ENCODE data around the gene CACHD1. TPM values are rescaled to one million over a fixed set of nuclear protein-coding genes. Genes with fewer than 3 reads are reported as not detected.

CACHD1 gene
- polyA plus RNA-seq, 1 donor, result 68.0 TPM

DNA sequence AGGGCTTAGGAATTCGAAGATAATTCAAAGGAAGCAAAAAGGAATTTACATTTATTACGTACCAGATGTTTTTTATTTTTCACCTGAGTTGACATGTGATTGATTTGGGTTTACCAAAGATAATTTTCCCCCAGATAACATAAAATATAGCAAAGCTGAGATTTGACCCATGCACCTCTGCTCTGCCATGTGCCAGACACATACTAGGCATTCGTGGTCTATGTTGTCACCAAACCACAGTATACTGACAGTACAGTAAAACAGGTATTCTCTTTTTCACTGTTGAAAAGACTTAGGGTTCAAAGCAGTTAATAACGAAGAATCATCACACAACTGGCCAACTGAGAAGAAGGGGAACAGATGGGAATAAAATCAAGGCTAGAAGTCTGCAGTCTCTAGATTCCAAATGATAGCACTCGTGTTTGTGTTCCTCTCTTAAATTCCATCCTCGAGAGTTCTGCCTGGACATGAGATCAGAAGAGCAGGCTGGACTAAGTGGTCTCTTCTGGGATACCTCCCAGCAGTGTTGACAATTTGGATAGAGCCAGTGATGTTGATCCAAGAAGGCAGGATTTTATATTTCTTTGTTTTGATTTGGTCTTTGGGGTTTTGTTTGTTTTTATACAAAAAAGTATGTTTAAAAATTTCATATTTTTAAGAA is 189.7 kb downstream of the CACHD1 start:
- no peak for DNase-seq

DNA sequence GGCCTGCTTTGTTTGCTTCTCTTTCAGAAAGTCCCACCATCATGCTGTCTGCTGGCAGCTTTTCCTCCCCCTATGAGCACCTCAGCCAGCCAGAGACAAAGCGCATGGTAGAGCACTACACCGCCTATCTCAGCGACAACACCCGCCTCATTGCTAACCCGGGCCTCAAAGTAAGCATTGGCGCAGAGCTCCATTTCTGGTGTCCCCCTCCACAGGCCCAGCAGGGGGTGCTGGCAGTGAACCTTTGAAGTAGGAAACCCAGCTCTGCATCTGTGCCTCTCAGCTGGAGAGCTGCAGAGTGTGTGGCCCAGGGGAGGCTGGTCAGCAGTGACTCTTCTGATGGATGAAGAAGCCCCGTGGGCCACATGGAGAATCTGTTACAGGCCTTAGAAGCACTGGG is 193.7 kb downstream of the CACHD1 start:
- no peak for DNase-seq

DNA sequence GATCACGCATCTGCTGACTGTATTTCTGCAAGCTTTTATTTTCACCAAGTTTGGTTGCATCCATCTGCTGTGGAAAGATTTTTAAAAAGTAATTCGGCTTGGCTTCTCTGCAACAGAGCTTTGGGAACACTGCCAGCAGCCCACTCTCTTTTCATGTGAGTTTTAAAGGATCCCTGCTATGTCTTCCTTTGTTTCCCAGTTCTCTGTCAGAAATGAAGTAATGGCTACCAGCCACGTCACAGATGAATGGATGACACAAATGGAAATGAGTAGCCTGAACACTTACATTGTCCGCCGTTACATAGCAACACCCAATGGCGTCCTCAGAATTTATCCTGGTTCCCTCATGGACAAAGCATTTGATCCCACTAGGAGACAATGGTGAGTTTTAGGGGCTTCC is 194.4 kb downstream of the CACHD1 start:
- DNase-seq, result no peak

DNA sequence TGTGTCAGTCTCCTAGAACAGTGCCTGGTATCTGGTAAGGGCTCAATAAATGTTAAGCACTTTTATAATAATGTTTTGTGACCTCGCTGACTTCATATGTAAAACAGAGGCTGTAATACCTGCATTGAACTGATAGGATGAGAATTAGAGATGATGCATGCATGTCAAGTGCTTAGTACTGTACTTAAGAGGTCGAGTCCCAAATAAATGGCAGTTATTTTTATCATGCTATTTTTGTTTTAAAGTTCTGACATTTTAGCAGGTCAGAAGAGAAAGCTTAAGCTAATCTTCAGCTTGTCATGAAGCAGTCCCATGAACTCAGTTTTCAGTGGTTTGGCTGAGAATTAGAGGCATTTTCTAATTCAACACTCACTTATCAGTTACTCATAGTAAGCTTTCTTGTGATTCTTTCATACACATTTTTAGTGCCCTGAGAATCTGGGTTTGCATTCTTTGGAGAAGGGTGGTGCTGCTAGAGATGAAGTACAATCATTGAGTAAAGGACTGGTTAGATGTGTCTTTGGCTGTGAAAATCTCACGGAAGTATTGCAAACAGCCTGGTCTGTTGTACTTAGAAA is 199.3 kb downstream of the CACHD1 start:
- no peak for DNase-seq

DNA sequence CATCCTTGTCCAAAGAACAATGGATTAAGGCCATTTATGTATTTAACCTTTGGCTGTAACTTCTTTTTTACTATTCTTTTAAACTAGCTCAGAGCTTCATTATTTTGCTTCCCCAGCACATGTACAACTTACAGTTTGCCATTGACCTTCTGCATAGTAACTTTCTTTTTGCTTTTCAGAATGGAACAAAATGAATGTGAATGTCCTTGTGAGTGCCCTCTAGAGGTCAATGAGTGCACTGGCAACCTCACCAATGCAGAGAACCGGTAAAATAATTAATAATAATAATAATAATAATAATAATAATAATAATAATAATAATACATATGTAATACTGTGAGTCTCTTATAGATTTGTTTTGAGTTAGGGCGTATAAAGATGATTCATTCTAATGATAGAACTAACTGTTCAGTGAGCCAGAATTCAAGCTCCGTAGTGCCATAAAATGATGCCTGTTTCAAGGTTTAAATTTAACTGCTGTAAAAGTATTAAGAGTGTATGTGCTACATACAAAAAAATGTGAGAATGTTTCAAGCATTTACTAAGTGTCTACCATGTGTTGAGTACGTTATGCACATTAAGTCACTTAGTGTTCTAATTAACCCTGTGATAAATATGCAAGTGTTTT is 205.9 kb downstream of the CACHD1 start:
- DNase-seq, result no peak

DNA sequence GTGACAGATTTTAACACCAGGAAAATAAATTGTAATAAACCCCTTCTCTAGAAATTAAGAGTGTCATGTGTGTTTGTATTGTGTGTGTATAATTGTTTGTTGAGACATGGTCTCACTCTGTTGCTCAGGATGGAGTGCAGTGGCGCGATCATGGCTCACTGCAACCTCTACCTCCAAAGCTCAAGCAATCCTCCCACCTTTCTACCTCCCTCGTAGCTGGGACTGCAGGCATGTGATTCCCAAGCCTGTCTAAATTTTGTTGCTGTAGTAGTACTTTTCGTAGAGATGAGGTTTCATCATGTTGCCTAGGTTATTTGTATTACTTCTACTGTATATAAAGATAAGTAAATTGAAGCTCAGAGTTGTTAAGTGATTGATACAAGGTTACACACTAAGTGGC is 206.5 kb downstream of the CACHD1 start:
- DNase-seq, result no peak

DNA sequence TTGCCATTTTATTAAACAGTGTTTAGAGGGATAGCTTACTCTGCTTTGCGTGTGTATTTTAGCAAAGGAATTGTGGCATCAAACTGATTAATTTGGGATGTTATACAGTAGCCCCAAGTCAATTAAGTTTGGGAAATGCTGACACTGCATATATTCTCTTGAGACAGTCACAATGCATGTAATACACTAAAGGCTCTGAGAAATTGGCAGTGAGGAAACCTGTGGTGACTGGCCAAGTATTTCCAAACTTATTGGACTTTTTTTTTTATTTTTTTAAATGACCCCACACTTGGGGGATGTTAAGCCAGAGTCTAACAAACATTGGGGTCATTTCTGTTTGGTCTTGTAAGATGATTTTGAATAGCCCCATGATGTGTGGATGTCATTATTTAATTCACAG is 207.6 kb downstream of the CACHD1 start:
- no peak for DNase-seq

DNA sequence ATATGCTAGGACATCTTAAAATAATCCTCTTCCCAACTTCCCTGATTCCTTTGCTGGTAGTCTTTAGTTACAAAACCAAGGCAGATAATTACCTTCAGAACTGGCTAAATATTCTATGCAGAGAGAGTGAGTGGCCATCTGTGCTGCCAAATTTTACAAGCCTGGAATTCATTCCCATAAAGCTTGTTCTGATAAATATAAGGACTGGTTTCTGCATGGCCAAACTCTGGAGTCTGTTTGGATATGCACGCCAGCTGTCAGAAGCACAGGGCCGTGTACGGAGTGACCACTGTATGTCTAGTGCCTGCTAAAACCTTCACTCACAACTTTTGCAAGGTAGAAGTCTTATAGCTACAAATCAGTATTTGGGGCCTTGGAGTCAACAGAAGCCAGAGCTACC is 208.4 kb downstream of the CACHD1 start:
- DNase-seq, result no peak

DNA sequence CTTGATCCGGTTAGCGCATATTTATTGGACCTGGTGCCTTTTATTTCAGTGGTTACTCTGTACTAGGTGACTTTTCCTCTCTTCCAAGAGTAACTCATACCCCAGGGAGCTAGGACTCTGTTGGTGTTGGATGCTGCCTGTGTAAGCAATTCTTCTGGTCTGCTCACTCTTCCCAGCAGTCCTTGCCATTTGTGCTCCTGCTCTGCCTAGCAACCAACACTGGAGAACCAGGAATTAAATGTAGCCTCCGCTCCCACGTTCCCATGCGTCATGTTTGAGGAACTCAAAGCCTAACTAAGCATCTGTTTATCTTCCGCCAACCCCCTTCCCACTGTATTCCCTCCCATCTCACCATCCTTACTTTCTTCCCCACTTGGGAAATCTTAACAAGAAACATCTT is 209.2 kb downstream of the CACHD1 start:
- no peak for DNase-seq

DNA sequence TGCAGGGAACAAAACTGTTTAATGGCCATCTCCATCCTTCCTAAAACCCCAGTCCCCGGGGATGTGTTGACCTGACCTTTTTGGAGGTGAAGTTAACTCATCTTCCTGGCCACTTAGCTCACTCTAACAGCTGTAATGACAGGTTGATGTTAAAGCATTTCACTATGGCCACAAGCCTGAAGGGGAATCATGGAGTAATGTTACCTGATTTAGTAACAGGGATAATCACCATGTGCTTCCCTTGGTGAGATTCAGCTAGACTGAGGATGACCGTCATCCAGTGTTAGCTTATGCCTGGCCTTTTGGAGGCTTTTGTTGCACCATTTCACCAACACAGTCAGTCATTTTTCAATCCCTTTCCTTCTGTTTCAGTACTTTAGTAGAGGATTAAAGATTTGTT is 210.7 kb downstream of the CACHD1 start:
- DNase-seq, result no peak

DNA sequence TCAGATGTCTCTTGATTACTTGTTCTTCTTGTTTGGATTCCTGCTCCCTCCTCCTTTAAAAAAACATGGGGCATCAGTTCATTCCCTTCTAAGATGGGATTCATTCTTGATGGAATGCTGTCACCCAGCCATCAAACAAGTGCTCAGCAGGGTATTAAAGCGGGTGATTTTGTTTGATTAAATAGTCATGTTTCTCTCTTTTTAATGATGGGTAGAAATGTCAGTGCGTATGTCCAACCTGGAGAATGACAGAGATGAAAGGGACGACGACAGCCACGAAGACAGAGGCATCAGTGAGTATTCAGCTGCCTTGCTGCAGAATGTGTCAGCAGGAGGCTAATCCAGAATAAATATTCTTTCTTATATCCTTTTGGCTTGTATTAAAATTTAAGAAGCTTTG is 211.1 kb downstream of the CACHD1 start:
- DNase-seq, result no peak

DNA sequence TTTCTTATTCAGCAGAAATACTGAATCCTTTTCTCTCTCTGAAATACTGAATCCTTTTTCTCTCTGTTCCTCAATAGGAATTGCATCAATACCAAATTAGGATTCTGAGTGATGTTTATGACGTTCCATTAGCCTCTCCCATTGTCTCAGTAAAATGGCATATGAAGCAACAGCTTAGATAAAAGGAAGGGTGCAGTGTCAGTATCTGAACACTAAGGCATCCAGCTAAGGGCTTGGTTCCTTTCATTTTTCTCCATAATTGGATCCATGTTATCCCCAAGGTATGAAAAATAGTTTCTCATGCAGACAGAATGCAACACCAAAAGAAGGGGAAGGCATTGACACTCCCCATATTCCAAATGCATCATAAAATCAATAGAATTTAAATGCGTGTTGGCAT is 213.5 kb downstream of the CACHD1 start:
- DNase-seq, result no peak

DNA sequence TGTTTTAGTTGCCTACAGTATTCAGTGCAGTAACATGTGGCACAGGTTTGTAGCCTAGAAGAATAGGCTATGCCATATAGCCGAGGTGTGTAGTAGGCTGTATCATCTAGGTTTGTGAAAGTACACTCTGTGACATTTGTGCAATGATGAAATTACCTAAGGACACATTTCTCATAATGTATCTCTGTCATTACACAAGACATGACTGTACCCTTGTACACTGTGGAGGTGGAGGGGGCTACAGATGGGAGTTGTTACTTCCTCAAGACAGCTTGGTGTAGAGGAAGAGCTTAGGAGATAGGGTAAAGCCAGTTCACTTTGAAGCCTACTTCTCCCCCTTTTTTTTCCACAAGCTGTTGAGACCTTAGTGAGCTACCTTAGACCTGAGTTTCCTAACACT is 215.3 kb downstream of the CACHD1 start:
- no peak for DNase-seq

DNA sequence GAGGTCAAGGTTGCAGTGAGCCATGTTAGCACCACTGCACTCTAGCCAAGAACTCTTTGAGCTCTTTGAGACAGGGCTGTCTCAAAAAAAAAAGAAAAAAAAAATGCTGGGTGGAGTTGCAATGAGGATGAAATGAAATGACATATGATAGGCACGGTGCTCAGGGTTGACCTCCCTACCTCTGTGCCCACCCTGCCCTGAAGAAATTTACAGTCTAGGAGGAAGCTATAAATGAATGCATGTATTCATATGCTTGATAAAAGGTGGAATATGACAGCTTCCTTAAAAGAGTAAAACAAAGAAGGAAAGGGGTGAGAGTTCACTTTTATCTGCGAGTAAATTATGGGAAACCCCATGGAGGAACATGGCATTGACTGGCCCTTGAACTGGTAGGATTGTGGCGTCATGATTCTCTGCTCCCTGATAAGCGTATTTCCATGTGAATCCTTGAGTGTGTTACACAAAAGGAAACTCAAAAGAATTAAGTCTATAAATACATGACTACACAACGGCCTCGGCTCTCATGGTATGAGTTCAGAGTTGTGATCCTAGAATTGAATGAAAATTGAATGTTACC is 215.9 kb downstream of the CACHD1 start:
- DNase-seq, result no peak

DNA sequence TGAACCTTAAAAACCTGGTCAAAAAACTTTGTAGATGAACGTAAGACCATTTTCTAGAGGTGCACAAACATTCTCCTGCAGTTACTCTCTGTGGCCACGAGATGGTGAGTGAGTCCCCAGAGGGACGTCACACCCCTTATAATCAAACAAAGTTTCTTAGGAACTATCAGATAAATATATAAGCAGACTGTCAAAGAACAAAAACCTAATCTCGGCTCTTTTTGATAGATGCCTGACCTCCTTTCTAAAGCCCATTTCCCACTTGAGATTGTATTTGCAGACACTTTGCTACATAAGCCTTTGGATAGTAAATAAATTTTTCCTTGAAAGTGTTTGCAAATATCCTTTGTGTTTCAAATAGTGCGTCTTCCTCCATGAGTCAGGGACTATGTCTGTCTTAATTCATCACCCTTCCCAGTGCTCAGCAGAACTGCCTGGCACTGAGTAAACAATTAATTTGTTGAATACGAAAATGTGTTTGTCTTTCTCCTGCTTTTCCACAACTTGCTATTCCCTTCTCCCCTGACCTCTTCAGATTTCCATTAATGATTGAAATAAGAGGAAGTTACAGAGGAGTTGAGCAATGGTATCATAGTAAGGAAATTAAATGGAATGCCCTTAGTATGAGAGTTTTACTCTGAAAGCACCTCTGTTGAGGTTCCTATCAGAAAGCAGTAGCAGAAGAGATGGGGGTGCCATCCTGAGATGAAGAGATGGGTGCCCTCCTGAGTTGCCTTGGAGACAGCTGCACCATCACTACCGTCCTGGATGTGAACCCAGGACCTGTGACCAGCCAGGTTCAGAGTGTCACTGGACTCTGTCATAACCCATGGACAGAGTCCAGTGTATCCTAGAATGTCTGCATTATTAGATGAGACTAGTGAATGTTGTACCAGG is 217.1 kb downstream of the CACHD1 start:
- peak; percentile 48 for DNase-seq

DNA sequence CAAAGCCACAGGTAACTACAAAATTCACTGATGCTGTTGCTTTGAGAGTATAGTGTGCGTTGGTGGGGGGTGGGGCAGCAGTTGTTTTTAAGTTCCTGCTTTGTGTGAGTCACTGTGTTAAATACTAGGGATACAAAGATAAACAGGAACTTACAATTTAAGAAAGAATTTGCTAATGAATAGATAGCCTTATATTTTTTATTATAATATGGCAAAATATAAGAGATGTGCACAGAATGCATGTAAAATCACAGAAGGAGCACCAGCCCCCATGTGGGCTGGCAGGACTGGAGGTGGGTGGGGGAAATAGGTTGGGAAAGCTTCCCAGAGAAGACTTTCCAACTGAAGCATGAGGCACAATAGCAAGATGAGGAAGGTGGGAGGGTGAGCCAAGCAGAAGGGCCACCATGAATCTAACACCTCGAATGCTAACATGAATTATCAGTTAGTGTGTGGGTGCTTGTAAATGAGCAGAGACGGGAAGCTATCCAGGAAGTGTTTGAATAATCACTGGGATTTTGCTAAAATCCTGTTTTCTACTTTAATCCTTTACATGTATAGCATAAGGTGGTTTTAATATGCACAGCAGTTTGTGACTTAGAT is 217.9 kb downstream of the CACHD1 start:
- DNase-seq, result no peak

DNA sequence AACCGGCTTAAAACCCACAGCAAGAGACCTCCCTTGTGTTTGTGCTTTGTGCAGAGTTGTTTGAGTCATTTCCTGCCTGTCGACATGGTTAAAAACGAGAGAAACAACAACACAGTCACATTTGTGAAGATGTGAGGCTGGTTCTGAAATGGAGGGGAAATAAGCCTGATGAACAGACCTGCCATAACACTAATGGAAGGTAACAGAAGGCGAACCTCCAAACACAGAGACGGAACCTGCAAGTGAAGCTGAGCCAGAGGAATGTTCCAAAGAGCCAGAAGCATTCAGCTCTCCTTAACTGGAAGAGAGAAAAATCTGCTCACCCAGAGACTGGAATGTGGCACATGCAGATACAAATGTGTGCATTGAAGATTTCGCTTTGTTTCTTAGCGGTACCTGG is 221.7 kb downstream of the CACHD1 start:
- DNase-seq, result no peak

DNA sequence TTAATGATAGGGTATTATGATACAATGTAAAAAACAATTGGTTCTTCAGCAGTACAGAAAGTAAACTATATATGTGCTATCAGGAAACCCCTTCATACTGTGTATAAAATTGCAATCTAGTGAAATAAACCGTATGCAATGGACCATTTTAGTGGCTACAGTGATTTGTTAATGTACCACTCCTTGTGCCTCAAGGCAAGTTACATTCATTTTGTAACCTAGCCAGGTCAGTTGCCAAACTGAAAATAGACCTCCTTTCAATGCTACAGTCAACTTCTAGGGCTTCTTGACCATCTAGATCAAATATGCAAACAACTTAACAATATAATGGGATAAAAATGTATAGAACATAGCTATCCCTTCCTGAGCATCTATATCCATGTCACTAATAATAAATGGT is 223.0 kb downstream of the CACHD1 start:
- DNase-seq, result no peak

DNA sequence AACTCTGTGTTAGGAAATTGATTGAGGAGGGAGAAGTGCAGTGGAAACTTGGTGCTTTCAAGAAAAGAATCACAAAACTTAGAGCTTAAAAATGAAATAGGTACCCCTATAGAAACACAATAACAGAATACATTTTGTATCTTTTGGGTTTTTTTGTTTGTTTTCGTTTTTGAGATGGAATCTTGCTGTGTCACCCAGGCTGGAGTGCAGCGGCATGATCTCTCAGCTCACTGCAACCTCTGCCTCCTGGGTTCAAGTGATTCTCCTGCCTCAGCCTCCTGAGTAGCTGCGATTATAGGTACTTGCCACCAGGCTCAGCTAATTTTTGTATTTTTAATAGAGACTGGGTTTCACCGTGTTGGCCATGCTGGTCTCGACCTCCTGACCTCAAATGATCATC is 223.5 kb downstream of the CACHD1 start:
- DNase-seq, result no peak

DNA sequence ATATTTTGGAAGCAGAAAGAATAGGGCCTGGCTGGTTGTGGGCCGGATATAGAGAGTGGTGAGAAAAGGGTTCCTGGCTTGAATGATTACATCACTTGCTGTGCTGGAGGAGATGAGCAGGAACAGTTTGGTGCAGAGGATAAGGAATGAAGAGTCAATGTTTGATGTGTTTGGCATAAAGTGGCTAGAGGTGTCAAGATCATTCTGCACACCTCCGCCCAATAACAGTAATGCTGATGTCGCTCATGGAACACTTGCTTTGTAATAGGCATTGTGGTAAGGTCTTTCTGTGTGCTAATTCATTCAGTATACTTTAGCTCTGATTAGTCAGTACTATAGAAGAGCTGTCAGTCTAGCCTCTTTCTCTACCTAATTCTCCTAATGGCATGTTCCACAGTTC is 226.9 kb downstream of the CACHD1 start:
- DNase-seq, result no peak

DNA sequence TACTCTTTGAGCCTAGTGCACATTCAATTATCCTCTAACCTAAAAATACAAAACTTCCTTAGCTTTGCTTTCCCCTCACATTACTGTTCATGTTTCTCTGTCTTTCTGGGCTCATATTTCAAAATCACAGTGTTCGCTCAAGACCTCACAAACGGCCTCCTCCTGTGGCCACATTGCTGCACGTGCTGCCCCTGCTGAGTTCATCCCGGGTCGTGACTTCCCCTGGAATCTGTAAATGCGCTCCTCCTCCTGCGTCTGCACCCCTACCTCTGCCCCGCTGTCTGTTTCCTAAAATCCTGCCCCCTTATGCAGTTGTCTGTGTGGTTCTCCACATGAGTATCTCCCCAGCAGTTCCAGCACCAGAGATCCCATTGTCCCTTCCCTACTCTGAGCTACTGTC is 229.4 kb downstream of the CACHD1 start:
- DNase-seq, result no peak

DNA sequence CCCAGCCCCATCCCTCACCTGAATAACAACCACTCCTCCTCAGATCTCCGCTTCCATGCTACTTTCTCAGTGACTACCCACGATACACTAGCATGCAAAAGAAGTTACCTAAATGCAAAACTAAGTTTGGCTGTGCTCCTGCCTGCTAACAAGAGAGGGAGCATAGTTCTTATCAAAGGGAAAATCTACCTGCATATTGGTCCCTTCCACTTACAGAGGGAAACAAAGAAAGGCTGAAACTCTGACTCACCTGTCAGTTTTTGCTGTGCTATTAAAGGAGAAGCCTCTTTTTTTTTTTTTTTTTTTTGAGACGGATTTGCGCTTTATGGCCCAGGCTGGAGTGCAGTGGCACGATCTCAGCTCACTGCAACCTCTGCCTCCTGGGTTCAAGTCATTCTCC is 231.1 kb downstream of the CACHD1 start:
- DNase-seq, result no peak
